NCI-H2227 (cell line): ENCODE data around the gene PRG2.

Source experiments
- DNase-seq: peaks from one replicate; lab custom pipeline; 2025; ENCODE audit not compliant: unreplicated experiment; lab: John Stamatoyannopoulos, UW

The PRG2 gene

GRCh38 chr11:57390535-57390934 is at the start of gene PRG2:
Gene PRG2 (minus strand): TSS chr11:57390650. CDS start chr11:57389944, 706 bp downstream.
- DNase-seq = no peak

GRCh38 chr11:57439786-57440185 is 49.3 kb upstream of the PRG2 start:
- no peak for DNase-seq

GRCh38 chr11:57438345-57439285 is 48.2 kb upstream of the PRG2 start:
- no peak for DNase-seq

GRCh38 chr11:57436031-57436430 is 45.6 kb upstream of the PRG2 start:
- DNase-seq = no peak

GRCh38 chr11:57434640-57435546 is 44.4 kb upstream of the PRG2 start:
- no peak for DNase-seq

- DNase-seq = no peak
These were observed 42.3 kb upstream of the PRG2 start for GRCh38 chr11:57432714-57433163.

GRCh38 chr11:57432149-57432561 is 41.7 kb upstream of the PRG2 start:
- no peak for DNase-seq

GRCh38 chr11:57430952-57431351 is 40.5 kb upstream of the PRG2 start:
- no peak for DNase-seq

GRCh38 chr11:57429946-57430345 is 39.5 kb upstream of the PRG2 start:
- no peak for DNase-seq

GRCh38 chr11:57428643-57429042 is 38.2 kb upstream of the PRG2 start:
- no peak for DNase-seq

- DNase-seq = no peak
These were observed 37.3 kb upstream of the PRG2 start for GRCh38 chr11:57427727-57428082.

GRCh38 chr11:57426929-57427726 is 36.7 kb upstream of the PRG2 start, which contains the start of gene SLC43A3:
Gene SLC43A3 (minus strand): TSS chr11:57427121. CDS start chr11:57426172, 949 bp downstream.
- DNase-seq = peak; percentile 42

GRCh38 chr11:57426439-57426928 is 36.0 kb upstream of the PRG2 start:
- DNase-seq = no peak

GRCh38 chr11:57425565-57426438 is 35.4 kb upstream of the PRG2 start:
- DNase-seq = no peak

GRCh38 chr11:57424792-57425564 is 34.5 kb upstream of the PRG2 start:
- no peak for DNase-seq

- DNase-seq = no peak
These were observed 33.8 kb upstream of the PRG2 start for GRCh38 chr11:57424137-57424791.

- peak; percentile 51 for DNase-seq
These were observed 32.2 kb upstream of the PRG2 start for GRCh38 chr11:57422669-57423068.

GRCh38 chr11:57421805-57422204 is 31.4 kb upstream of the PRG2 start:
- no peak for DNase-seq
